ENCODE measurements around the gene RPL28.

RPL28 gene

DNA sequence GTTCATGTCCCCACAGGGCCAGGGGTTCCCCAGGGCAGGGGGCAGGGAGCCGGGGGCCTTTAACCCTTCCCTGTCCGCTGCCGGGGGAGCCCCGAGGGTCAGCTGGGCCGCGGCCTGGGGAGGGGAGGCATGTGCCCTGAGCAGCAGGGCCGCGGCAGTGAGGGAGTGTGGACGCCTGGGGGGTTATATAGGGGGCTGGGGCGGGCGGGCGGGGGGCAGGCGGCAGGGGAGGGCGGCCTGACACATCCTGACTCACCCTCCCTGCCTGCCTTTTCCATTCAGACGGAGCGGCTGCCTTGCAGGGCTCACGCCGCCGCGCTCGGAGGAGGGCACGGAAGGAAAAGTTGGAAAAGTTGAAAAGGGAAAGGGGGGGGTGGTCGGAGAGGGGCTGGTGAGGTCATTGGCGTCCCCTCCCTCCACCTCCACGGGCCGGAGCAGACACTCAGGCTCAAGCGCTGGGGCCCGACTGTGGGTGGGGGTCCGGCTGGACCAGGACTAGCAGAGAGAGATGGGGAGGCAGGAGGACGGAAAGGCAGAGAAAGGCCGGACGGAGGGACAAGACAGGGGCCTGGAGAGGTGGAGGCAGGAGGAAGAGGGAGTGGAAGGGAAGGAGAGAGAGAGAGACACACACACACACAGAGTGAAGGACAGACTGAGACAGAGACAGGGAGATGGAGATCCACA is 15.3 kb upstream of the RPL28 start, which contains the start of gene IL11:
TSS of gene IL11 (minus strand) at position 159 of the 684 bp plus-strand sequence. CDS start at position 6, 153 bp downstream.
- peak within 1 kb of the TSS; percentile 83 for H3K4me2 ChIP-seq (ENCODE audit: insufficient read depth, low read length, poor library complexity, severe bottlenecking)
- peak within 1 kb of the TSS; percentile 40 to 79 for H3K4me3 ChIP-seq (ENCODE audit: low read length in 2 of 2)
- H4K8ac ChIP-seq (ENCODE audit: low read depth, low read length): no peak within 1 kb of the TSS
- peaks cover 23 to 28% of the 10 kb centered on the region in 2 donors for H3K4me1 ChIP-seq (ENCODE audit: control insufficient read depth in 2 of 2, insufficient read depth in 1 of 2, low read depth in 1 of 2, low read length in 2 of 2)
- no peaks in the 10 kb centered on the region for H3K9me3 ChIP-seq (replicated peaks in 1 of 2; ENCODE audit: control insufficient read depth in 2 of 2, insufficient read depth in 1 of 2, low read depth in 1 of 2, low read length in 2 of 2)
- no peak within 1 kb of the TSS for H3K14ac ChIP-seq (ENCODE audit: low read length)
- H3K36me3 ChIP-seq (replicated peaks in 1 of 2; ENCODE audit: control insufficient read depth in 2 of 2, insufficient read depth in 2 of 2, low read length in 2 of 2): no peaks in the 10 kb centered on the region
- peak within 1 kb of the TSS; percentile 97 for H2AFZ ChIP-seq (ENCODE audit: low read length)
- peak within 1 kb of the TSS; percentile 70 for H3K9ac ChIP-seq (ENCODE audit: low read depth, low read length, poor library complexity)
- no peak within 1 kb of the TSS for H3K4ac ChIP-seq (ENCODE audit: low read length)
- H3K27me3 ChIP-seq (ENCODE audit: control insufficient read depth in 3 of 3, insufficient read depth in 3 of 3, low read depth in 1 of 3, low read length in 3 of 3): peaks cover 8 to 38% (median 26%) of the 10 kb centered on the region in 3 experiments
- H4K91ac ChIP-seq (ENCODE audit: low read depth, low read length, poor library complexity): no peak within 1 kb of the TSS
- no peak for DNase-seq (ENCODE audit: low spot score)
- H2BK120ac ChIP-seq (ENCODE audit: low read depth, low read length): peak within 1 kb of the TSS; percentile 96
- peak within 1 kb of the TSS; percentile 99 for H2BK15ac ChIP-seq (ENCODE audit: low read length)
- H3K23ac ChIP-seq (ENCODE audit: low read depth, low read length, poor library complexity): peak within 1 kb of the TSS; percentile 65
- peak within 1 kb of the TSS; percentile 94 for H2AK5ac ChIP-seq (ENCODE audit: low read depth, low read length)
- WGBS, 2 donors (ENCODE audit: extremely low coverage in 2 of 2, insufficient read length in 2 of 2, insufficient replicate concordance in 1 of 2): no CpG with 5 or more reads among the region's 32 CpGs
- no peaks in the 10 kb centered on the region for H3K79me1 ChIP-seq (ENCODE audit: low read depth, low read length)
- peak within 1 kb of the TSS; percentile 35 for H2BK5ac ChIP-seq (ENCODE audit: low read length)
- peak within 1 kb of the TSS; percentile 94 for H3K18ac ChIP-seq (ENCODE audit: low read length)
- H3K27ac ChIP-seq (replicated peaks; ENCODE audit: low read length): no peak within 1 kb of the TSS
- H2BK12ac ChIP-seq (ENCODE audit: low read length): peak within 1 kb of the TSS; percentile 49

DNA sequence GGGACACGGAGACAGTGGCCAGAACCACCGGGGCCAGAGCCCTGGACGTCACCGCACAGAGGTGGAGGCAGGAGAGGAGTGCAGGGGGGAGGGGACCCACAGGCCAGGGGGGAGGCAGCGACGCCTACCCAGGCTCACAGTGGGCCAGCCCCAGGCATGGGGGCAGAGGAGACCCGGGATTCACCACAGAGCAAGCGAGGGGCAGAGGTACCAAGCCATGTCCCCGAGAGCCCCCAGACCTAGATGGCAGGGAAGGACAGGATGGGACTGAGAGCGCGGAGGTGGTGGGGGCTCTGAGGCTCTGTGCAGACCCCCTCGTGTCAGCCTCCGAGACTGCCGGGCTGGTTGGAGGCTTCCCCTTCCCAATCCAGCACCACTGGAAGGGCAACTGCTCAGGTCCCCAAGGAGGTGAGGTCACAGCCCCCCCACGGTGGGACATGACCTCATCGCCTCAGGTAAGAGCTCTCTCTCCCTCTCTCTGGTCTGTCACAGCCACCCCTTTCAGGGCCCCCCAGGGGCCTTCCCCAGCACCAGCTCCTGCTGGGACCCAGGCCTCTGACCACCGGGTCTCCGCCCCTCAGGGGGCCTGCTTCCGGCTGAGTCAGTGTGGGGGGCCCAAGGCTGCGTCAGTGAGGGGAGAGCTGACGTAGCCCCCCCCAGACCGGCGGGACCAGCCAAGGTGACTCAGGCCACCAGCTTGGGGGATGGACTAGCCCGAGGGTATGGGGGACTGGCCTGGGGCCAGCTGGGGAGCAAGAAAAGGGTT is 13.2 kb upstream of the RPL28 start:
- Histone ChIP-seq H3K79me1 (ENCODE audit: low read depth, low read length) (no peaks in the 10 kb centered on the region), H3K36me3 (replicated peaks in 1 of 2; ENCODE audit: control insufficient read depth in 2 of 2, insufficient read depth in 2 of 2, low read length in 2 of 2) (no peaks in the 10 kb centered on the region), H3K4ac (ENCODE audit: low read length) (peak overlapping the region; percentile 23), H3K18ac (ENCODE audit: low read length) (peak overlapping the region; percentile 80), H2AFZ (ENCODE audit: low read length) (no peak overlapping the region), H4K91ac (ENCODE audit: low read depth, low read length, poor library complexity) (no peak overlapping the region), H2BK5ac (ENCODE audit: low read length) (no peak overlapping the region), H3K4me2 (ENCODE audit: insufficient read depth, low read length, poor library complexity, severe bottlenecking) (no peak overlapping the region), H2BK120ac (ENCODE audit: low read depth, low read length) (peak overlapping the region; percentile 94), H3K27ac (replicated peaks; ENCODE audit: low read length) (no peak overlapping the region), H3K4me3 (ENCODE audit: low read length in 2 of 2) (no peak overlapping the region), H4K8ac (ENCODE audit: low read depth, low read length) (no peak overlapping the region), H3K9me3 (replicated peaks in 1 of 2; ENCODE audit: control insufficient read depth in 2 of 2, insufficient read depth in 1 of 2, low read depth in 1 of 2, low read length in 2 of 2) (no peaks in the 10 kb centered on the region), H2BK15ac (ENCODE audit: low read length) (peak overlapping the region; percentile 49), H2AK5ac (ENCODE audit: low read depth, low read length) (peak overlapping the region; percentile 94), H3K4me1 (ENCODE audit: control insufficient read depth in 2 of 2, insufficient read depth in 1 of 2, low read depth in 1 of 2, low read length in 2 of 2) (peaks cover 35 to 41% of the 10 kb centered on the region in 2 donors), H3K14ac (ENCODE audit: low read length) (peak overlapping the region; percentile 14), H2BK12ac (ENCODE audit: low read length) (peak overlapping the region; percentile 46), H3K23ac (ENCODE audit: low read depth, low read length, poor library complexity) (peak overlapping the region; percentile 91), H3K9ac (ENCODE audit: low read depth, low read length, poor library complexity) (no peak overlapping the region), H3K27me3 (ENCODE audit: control insufficient read depth in 3 of 3, insufficient read depth in 3 of 3, low read depth in 1 of 3, low read length in 3 of 3) (peaks cover 8 to 39% (median 26%) of the 10 kb centered on the region in 3 experiments)
- DNase-seq (ENCODE audit: low spot score): no peak
- no CpG with 5 or more reads among the region's 24 CpGs for WGBS, 2 donors (ENCODE audit: extremely low coverage in 2 of 2, insufficient read length in 2 of 2, insufficient replicate concordance in 1 of 2)

DNA sequence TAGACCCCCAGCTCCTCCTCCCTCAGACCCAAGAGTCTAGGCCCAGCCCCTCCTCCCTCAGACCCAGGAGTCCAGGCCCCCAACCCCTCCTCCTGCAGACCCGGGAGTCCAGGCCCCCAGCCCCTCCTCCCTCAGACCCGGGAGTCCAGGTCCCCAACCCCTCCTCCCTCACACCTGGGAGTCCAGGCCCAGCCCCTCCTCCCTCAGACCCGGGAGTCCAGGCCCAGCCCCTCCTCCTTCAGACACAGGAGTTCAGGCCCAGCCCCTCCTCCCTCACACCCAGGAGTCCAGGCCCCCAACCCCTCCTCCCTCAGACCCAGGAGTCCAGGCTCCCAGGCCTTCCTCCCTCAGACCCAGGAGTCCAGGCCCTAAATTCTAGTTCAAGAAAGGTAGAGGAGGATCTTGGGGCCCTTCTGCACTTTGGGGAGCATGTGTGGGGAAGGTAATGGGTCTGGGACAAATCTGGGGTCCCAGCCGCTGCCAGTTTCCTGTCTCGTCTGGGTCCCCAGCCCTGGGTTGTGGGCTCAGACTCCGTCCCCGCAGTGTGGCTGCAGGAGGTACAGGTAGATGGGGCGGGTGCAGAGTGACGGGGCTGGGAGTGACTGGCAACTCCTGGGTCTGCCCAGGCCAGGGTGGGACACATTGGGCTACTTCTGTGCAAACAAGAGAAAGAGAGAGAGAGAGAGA is 12.3 kb upstream of the RPL28 start:
- H3K27ac ChIP-seq (replicated peaks; ENCODE audit: low read length): no peak overlapping the region
- no peak for DNase-seq (ENCODE audit: low spot score)
- no CpG with 5 or more reads among the region's 9 CpGs for WGBS, 2 donors (ENCODE audit: extremely low coverage in 2 of 2, insufficient read length in 2 of 2, insufficient replicate concordance in 1 of 2)
- H3K14ac ChIP-seq (ENCODE audit: low read length): no peak overlapping the region
- no peak overlapping the region for H3K4me2 ChIP-seq (ENCODE audit: insufficient read depth, low read length, poor library complexity, severe bottlenecking)
- H3K36me3 ChIP-seq (replicated peaks in 1 of 2; ENCODE audit: control insufficient read depth in 2 of 2, insufficient read depth in 2 of 2, low read length in 2 of 2): no peaks in the 10 kb centered on the region
- no peak overlapping the region for H3K9ac ChIP-seq (ENCODE audit: low read depth, low read length, poor library complexity)
- peak overlapping the region; percentile 94 for H2AK5ac ChIP-seq (ENCODE audit: low read depth, low read length)
- no peak overlapping the region for H3K4me3 ChIP-seq (ENCODE audit: low read length in 2 of 2)
- no peak overlapping the region for H4K91ac ChIP-seq (ENCODE audit: low read depth, low read length, poor library complexity)
- H4K8ac ChIP-seq (ENCODE audit: low read depth, low read length): no peak overlapping the region
- no peaks in the 10 kb centered on the region for H3K79me1 ChIP-seq (ENCODE audit: low read depth, low read length)
- H2BK15ac ChIP-seq (ENCODE audit: low read length): peak overlapping the region; percentile 93
- H3K4me1 ChIP-seq (ENCODE audit: control insufficient read depth in 2 of 2, insufficient read depth in 1 of 2, low read depth in 1 of 2, low read length in 2 of 2): peaks cover 41 to 47% of the 10 kb centered on the region in 2 donors
- peak overlapping the region; percentile 87 for H2AFZ ChIP-seq (ENCODE audit: low read length)
- peak overlapping the region; percentile 1 for H2BK5ac ChIP-seq (ENCODE audit: low read length)
- H3K23ac ChIP-seq (ENCODE audit: low read depth, low read length, poor library complexity): peak overlapping the region; percentile 39
- H3K4ac ChIP-seq (ENCODE audit: low read length): no peak overlapping the region
- H3K18ac ChIP-seq (ENCODE audit: low read length): no peak overlapping the region
- no peak overlapping the region for H2BK12ac ChIP-seq (ENCODE audit: low read length)
- no peaks in the 10 kb centered on the region for H3K9me3 ChIP-seq (replicated peaks in 1 of 2; ENCODE audit: control insufficient read depth in 2 of 2, insufficient read depth in 1 of 2, low read depth in 1 of 2, low read length in 2 of 2)
- H2BK120ac ChIP-seq (ENCODE audit: low read depth, low read length): no peak overlapping the region
- H3K27me3 ChIP-seq (ENCODE audit: control insufficient read depth in 3 of 3, insufficient read depth in 3 of 3, low read depth in 1 of 3, low read length in 3 of 3): peaks cover 8 to 43% (median 23%) of the 10 kb centered on the region in 3 experiments

Data from neuronal stem cell (in vitro differentiated cells).